ENCODE data around the gene PRAC2. TPM values are rescaled to one million over a fixed set of nuclear protein-coding genes. Genes with fewer than 3 reads are reported as not detected.

Gene PRAC2
- total RNA-seq, 1 donor from 2014 or later = not detected

DNA sequence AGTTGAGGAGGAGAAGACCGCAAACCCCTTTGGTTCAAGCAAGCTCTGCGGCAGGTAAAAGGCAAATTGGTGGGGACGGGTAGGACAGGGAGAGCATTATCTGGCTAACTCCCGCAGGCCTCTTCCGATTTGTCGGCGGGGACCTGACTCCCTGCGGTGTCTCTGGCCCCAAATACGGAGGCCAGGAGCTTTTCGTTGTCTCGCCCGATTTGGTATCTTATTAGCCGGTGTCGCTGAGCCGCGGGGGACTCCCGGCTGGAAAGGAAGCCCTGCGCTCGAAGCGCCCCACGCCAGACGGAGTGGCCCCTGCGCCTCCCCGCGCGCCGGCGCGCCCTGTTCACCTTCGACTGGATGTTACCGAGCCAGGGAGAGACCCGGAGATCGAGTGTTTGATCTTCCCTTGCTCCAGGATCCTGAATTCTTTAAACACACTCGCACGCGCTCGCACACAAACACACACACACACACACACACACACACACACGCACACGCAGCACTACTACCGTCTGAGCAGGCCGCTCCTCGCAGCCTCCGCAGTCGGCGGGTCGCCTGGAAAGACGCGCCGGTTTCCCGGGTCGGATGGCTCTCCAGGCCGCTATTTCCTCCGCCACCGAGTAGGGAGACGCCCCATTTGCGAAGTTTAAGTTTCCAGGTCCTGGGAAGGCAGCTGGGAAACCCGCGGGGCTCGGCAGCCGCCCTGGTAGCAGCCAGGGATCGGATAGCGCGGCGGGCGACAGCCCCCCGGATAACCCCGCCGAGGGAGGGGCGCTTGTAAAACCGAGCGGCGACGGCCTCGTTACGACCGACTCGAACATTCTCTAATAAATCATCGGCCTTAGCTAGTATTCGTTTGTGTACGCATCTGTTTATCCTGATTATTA, 4.0 kb upstream of the PRAC2 start:
- TF ChIP-seq, protein P1, sequence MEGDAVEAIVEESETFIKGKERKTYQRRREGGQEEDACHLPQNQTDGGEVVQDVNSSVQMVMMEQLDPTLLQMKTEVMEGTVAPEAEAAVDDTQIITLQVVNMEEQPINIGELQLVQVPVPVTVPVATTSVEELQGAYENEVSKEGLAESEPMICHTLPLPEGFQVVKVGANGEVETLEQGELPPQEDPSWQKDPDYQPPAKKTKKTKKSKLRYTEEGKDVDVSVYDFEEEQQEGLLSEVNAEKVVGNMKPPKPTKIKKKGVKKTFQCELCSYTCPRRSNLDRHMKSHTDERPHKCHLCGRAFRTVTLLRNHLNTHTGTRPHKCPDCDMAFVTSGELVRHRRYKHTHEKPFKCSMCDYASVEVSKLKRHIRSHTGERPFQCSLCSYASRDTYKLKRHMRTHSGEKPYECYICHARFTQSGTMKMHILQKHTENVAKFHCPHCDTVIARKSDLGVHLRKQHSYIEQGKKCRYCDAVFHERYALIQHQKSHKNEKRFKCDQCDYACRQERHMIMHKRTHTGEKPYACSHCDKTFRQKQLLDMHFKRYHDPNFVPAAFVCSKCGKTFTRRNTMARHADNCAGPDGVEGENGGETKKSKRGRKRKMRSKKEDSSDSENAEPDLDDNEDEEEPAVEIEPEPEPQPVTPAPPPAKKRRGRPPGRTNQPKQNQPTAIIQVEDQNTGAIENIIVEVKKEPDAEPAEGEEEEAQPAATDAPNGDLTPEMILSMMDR (IDR thresholded peaks at IDR 0.05; ENCODE audit: borderline replicate concordance) = no peak
- Histone ChIP-seq H3K36me3 (no peaks in the 10 kb centered on the region), H3K9me3 (replicated peaks) (no peaks in the 10 kb centered on the region), H3K27ac (replicated peaks) (no peak overlapping the region), H3K4me1 (peaks cover 26% of the 10 kb centered on the region), H3K4me3 (peak overlapping the region; percentile 35), H3K27me3 (ENCODE audit: low read depth) (peaks cover 100% of the 10 kb centered on the region)
- no peak for DNase-seq
- intact Hi-C loops (cut with micrococcal nuclease) = no loop called here

- DNase-seq = no peak
- intact Hi-C loops (cut with micrococcal nuclease) = no loop called here
- Histone ChIP-seq H3K4me3 (no peak overlapping the region), H3K27ac (replicated peaks) (no peak overlapping the region), H3K36me3 (no peaks in the 10 kb centered on the region), H3K9me3 (replicated peaks) (no peaks in the 10 kb centered on the region), H3K4me1 (peaks cover 33% of the 10 kb centered on the region), H3K27me3 (ENCODE audit: low read depth) (peaks cover 100% of the 10 kb centered on the region)
- TF ChIP-seq, protein P1 (IDR thresholded peaks at IDR 0.05; ENCODE audit: borderline replicate concordance) = no peak
Measured at GRCh38 chr17:48719642-48720265, 3.2 kb upstream of the PRAC2 start.

DNA sequence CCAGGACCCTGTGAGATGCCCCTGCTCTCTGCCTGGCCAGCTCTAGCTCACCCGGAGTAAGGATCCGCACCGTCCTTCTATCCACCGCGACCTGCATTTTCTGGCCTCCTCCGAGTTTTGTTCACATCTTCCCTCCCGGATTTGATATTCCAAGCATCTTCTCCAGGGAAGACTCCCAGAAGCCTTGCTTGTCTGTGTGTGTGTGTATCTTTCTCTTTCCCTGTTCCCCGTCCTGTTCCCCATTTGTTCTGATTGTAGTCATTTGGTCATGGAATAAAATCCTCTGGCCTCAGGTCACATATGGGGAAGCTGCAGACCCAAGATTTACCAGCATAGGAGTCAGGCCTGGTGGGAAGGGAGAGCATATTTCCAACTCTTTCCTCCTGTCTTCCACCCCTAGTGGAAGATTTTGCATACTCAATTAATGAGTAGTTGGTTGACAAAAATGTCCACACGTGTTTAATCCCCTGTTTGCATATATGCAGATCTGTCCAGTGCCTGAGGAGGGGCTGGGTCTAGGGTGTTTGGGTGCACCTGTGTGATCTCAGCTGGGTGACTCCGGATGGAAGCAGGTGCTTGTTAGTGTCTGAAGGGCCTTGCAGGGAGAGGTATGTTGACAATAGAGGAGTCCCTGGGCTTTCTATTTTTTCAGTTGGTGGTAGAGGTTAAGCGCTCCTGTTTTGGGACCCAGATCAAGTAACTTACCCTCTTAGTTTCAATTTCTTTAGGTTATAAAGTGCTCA, 2.5 kb upstream of the PRAC2 start:
- TF ChIP-seq, protein P1 (IDR thresholded peaks at IDR 0.05; ENCODE audit: borderline replicate concordance) = no peak
- Histone ChIP-seq H3K36me3 (no peaks in the 10 kb centered on the region), H3K27ac (replicated peaks) (no peak overlapping the region), H3K4me1 (peaks cover 40% of the 10 kb centered on the region), H3K4me3 (no peak overlapping the region), H3K9me3 (replicated peaks) (no peaks in the 10 kb centered on the region), H3K27me3 (ENCODE audit: low read depth) (peaks cover 100% of the 10 kb centered on the region)
- no peak for DNase-seq
- intact Hi-C loops (cut with micrococcal nuclease) = no loop called here

- TF ChIP-seq, protein P1 (IDR thresholded peaks at IDR 0.05; ENCODE audit: borderline replicate concordance) = no peak
- H3K27ac ChIP-seq (replicated peaks) = no peak overlapping the region
- intact Hi-C loops (cut with micrococcal nuclease) = no loop called here
- H3K9me3 ChIP-seq (replicated peaks) = no peaks in the 10 kb centered on the region
- H3K4me1 ChIP-seq = peaks cover 42% of the 10 kb centered on the region
- H3K4me3 ChIP-seq = no peak overlapping the region
- H3K27me3 ChIP-seq (ENCODE audit: low read depth) = peaks cover 100% of the 10 kb centered on the region
- no peak for DNase-seq
- no peaks in the 10 kb centered on the region for H3K36me3 ChIP-seq
Measured at GRCh38 chr17:48721009-48721402, 2.0 kb upstream of the PRAC2 start.

- intact Hi-C loops (cut with micrococcal nuclease) = no loop called here
- H3K4me1 ChIP-seq = peaks cover 42% of the 10 kb centered on the region
- H3K27me3 ChIP-seq (ENCODE audit: low read depth) = peaks cover 100% of the 10 kb centered on the region
- DNase-seq = no peak
- no peak within 1 kb of the TSS for H3K27ac ChIP-seq (replicated peaks)
- peak within 1 kb of the TSS; percentile 22 for H3K4me3 ChIP-seq
- TF ChIP-seq, protein P1 (IDR thresholded peaks at IDR 0.05; ENCODE audit: borderline replicate concordance) = no peak
- no peaks in the 10 kb centered on the region for H3K9me3 ChIP-seq (replicated peaks)
- H3K36me3 ChIP-seq = no peaks in the 10 kb centered on the region
Measured at GRCh38 chr17:48722201-48722907, 631 bp upstream of the PRAC2 start, which contains the start of gene PRAC1. Gene PRAC1, minus strand, starts transcription at chr17:48722518. Its CDS starts 126 bp downstream, at chr17:48722392.

Measured in left ventricle myocardium inferior (tissue), 1 donor.